ENCODE data around the gene CAVIN3. TPM values are rescaled to one million over a fixed set of nuclear protein-coding genes. Genes with fewer than 3 reads are reported as not detected.

Gene CAVIN3
- total RNA-seq, 1 donor from 2014 or later, result 127 TPM

DNA sequence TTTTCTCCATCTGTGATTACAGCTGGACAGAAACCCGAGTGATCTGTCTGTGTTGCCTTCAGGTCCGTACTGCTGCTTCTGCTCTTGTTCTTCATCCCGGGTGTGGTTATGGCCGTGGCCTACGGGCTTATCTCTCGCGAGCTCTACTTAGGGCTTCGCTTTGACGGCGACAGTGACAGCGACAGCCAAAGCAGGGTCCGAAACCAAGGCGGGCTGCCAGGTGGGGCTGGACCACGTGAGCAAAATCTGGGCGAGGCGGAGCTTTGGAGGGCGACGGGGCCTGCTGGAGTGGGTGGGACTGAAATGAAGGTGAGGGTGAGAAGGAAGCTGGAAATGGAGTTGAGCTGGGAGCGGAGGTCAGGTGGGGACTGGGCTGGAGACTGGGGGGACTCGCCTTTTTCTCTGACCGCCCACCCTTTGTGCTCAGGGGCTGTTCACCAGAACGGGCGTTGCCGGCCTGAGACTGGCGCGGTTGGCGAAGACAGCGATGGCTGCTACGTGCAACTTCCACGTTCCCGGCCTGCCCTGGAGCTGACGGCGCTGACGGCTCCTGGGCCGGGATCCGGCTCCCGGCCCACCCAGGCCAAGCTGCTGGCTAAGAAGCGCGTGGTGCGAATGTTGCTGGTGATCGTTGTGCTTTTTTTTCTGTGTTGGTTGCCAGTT, 49.6 kb downstream of the CAVIN3 start:
- no peak for DNase-seq (ENCODE audit: low read depth in 2 of 2)

DNA sequence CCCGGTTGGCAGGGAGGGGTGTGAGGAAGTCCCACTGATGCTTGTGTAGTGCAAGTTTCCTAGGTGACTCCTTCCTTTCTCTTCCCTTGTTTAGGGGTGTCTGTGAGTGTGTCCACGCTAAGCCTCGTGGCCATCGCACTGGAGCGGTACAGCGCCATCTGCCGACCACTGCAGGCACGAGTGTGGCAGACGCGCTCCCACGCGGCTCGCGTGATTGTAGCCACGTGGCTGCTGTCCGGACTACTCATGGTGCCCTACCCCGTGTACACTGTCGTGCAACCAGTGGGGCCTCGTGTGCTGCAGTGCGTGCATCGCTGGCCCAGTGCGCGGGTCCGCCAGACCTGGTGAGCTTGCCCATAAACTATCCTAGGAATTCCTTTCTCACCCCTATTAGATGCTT, 50.3 kb downstream of the CAVIN3 start:
- DNase-seq (ENCODE audit: low read depth in 2 of 2), result no peak

Other genes with a start within 250 kb of the CAVIN3 start
- not detected in 2 replicates for gene OR56B4, start 212.8 kb downstream of the CAVIN3 start, total RNA-seq
- gene OR52B2, start 150.2 kb downstream of the CAVIN3 start, total RNA-seq, result not detected in 2 replicates
- not detected in 2 replicates for gene OR52W1, start 121.3 kb downstream of the CAVIN3 start, total RNA-seq
- gene C11orf42, start 114.9 kb downstream of the CAVIN3 start, total RNA-seq, result not detected in 2 replicates
- gene FHIP1B, start 85.9 kb downstream of the CAVIN3 start, total RNA-seq, result 6.9 and 11.1 TPM in 2 replicates
- not detected in 2 replicates for gene CNGA4, start 81.4 kb downstream of the CAVIN3 start, total RNA-seq
- not detected in 2 replicates for gene CCKBR, start 60.7 kb downstream of the CAVIN3 start, total RNA-seq
- gene SMPD1, start 70.0 kb upstream of the CAVIN3 start, total RNA-seq, result 13.7 and 20.7 TPM in 2 replicates
- gene APBB1, start 98.6 kb upstream of the CAVIN3 start, total RNA-seq, result 23.1 and 34.4 TPM in 2 replicates
- gene HPX, start 120.5 kb upstream of the CAVIN3 start, total RNA-seq, result 0.13 and 0.25 TPM in 2 replicates
- 15.3 and 23.3 TPM in 2 replicates for gene TRIM3, start 153.4 kb upstream of the CAVIN3 start, total RNA-seq
- 34.1 and 40.2 TPM in 2 replicates for gene ARFIP2, start 160.8 kb upstream of the CAVIN3 start, total RNA-seq
- 21.4 and 30.5 TPM in 2 replicates for gene TIMM10B, start 161.0 kb upstream of the CAVIN3 start, total RNA-seq
- 1.3 and 1.9 TPM in 2 replicates for gene DNHD1, start 176.8 kb upstream of the CAVIN3 start, total RNA-seq

Data from dermis microvascular lymphatic vessel endothelial cell (primary cell).